Psoas muscle (tissue), 8 donors: Measurements from ENCODE around the gene PTPRM. TPM values are rescaled to one million over a fixed set of nuclear protein-coding genes. Genes with fewer than 3 reads are reported as not detected.

Experiments
- ATAC-seq, 4 donors: fragments of 200-7000 bp; cut with Tn5 transposase; one replicate each; pipeline ENCODE4 v1.9.1; 2020; ENCODE audit warnings: moderate library complexity in 3 of 4, mild to moderate bottlenecking in 2 of 4
- DNase-seq, 2 donors: peaks; one replicate each; pipeline ENCODE4 v3.0.0-alpha.2; 2020
- H3K27ac ChIP-seq: fragments of 200-600 bp; one replicate; pipeline ENCODE4 v1.8.0; 2022
- H3K27me3 ChIP-seq, 3 donors: fragments of 200-600 bp in 1 of 3; one replicate each; pipeline versions ENCODE4 v1.6.1 to v1.8.0; 2013 to 2022; ENCODE audit warnings: low read length in 2 of 3, mild to moderate bottlenecking in 2 of 3, moderate library complexity in 1 of 3; ENCODE audit not compliant: insufficient read depth in 3 of 3
- H3K36me3 ChIP-seq, 2 donors: fragments of 200-600 bp in 1 of 2; one replicate each; pipeline versions ENCODE4 v1.6.1 to v1.8.0; 2013 to 2022; ENCODE audit warnings: low read depth in 1 of 2, mild to moderate bottlenecking in 1 of 2, moderate library complexity in 1 of 2; ENCODE audit not compliant: insufficient read depth in 1 of 2
- H3K4me1 ChIP-seq: fragments of 200-600 bp; one replicate; pipeline ENCODE4 v1.8.0; 2022
- H3K4me3 ChIP-seq: fragments of 200-600 bp; one replicate; pipeline ENCODE4 v1.8.0; 2022; ENCODE audit warnings: mild to moderate bottlenecking
- H3K9me3 ChIP-seq: fragments of 200-600 bp; one replicate; pipeline ENCODE4 v1.8.0; 2022
- CTCF ChIP-seq: fragments of 200-600 bp; IDR thresholded peaks from one replicate; pipeline ENCODE4 v1.8.0; 2022; ENCODE audit warnings: antibody characterized with exemption
- WGBS, 3 donors: extraction: QIAGEN DNeasy Blood & Tissue Kit; methylation state at CpG; one replicate each; pipeline versions ENCODE4 v1.1.6 to v1.1.7; 2013; 5-methylcytosine and 5-hydroxymethylcytosine counted together
- intact Hi-C, 2 donors: fragments of 100-400 bp; cut with DNase I; formaldehyde crosslinking; loops; one replicate each; pipeline versions ENCODE4 v1.11.0 to v1.14.2; 2022
- polyA plus RNA-seq, 3 donors: library from polyadenylated mRNA; stranded (reverse); fragments of 200-250 nt; gene quantifications; one replicate each; pipeline ENCODE4 v1.2.3, GENCODE V29; 2013
- total RNA-seq, 4 donors: library from RNA; stranded (reverse); fragmentation: NEBNext Ultra II Directional in 2 of 4; extraction: Animal tissue kit (Norgen Biotek cat#: 25700) in 2 of 4; gene quantifications; one replicate each; pipeline versions ENCODE4 v1.2.1 to v1.2.4, GENCODE V29; 2021 to 2023
- donor health status: healthy with polysubstance abuse.
- donor health status: DM: no; HTN: no; CAD: no; lungs with moderate emphysema.
- donor health status: Bipolar disorder and iron deficiency.
- donor health status: healthy.
- donor health status: DM: yes; HTN: yes; CAD: no.
- donor health status: DM: no; HTN: no; CAD: no.
- donor health status: DM: no; HTN: no; CAD: no.
- donor health status: DM: yes; HTN: yes; CAD: no.

PTPRM gene
- total and polyA plus RNA-seq, 7 donors, result 27.4 to 78.9 (median 39.0) TPM

- no peak overlapping the region for H3K27ac ChIP-seq
- ATAC-seq (no peak), DNase-seq (no peak)
- H3K36me3 ChIP-seq, result no peaks in the 10 kb centered on the region
- intact Hi-C loops, result no loop called here
- H3K4me3 ChIP-seq, result no peak overlapping the region
- TF ChIP-seq CTCF, result no peak
- H3K4me1 ChIP-seq, result no peaks in the 10 kb centered on the region
- H3K27me3 ChIP-seq, result peaks cover 0 to 2% (median 0%) of the 10 kb centered on the region in 3 donors
- 69 to 84% (median 74%) methylated on average over 13 of the region's 13 CpGs for WGBS, 3 donors
- no peaks in the 10 kb centered on the region for H3K9me3 ChIP-seq
Observed at GRCh38 chr18:8426401-8426800, 859.3 kb downstream of the PTPRM start.

- Histone ChIP-seq H3K9me3 (no peaks in the 10 kb centered on the region), H3K4me1 (no peaks in the 10 kb centered on the region), H3K27me3 (peaks cover 0 to 2% (median 0%) of the 10 kb centered on the region in 3 donors), H3K4me3 (no peak overlapping the region), H3K27ac (no peak overlapping the region), H3K36me3 (no peaks in the 10 kb centered on the region)
- no peak for TF ChIP-seq CTCF
- intact Hi-C loops, result no loop called here
- DNase-seq (no peak), ATAC-seq (no peak)
- 96 to 100% (median 96%) methylated on average over 1 of the region's 1 CpG for WGBS, 3 donors
Observed at GRCh38 chr18:8427339-8427738, 860.2 kb downstream of the PTPRM start.

GRCh38 chr18:8428951-8429350 lies 861.8 kb downstream of the PTPRM start:
- Histone ChIP-seq H3K4me1 (no peaks in the 10 kb centered on the region), H3K4me3 (no peak overlapping the region), H3K9me3 (no peaks in the 10 kb centered on the region), H3K36me3 (no peaks in the 10 kb centered on the region), H3K27ac (no peak overlapping the region), H3K27me3 (peaks cover 0 to 2% (median 0%) of the 10 kb centered on the region in 3 donors)
- ATAC-seq (no peak), DNase-seq (no peak)
- 83 to 89% (median 86%) methylated on average over 6 of the region's 6 CpGs for WGBS, 3 donors
- no peak for TF ChIP-seq CTCF
- intact Hi-C loops, result no loop called here

GRCh38 chr18:8431036-8431435 lies 863.9 kb downstream of the PTPRM start:
- no peak for DNase-seq
- no peaks in the 10 kb centered on the region for H3K9me3 ChIP-seq
- no peak for TF ChIP-seq CTCF
- no peaks in the 10 kb centered on the region for H3K4me1 ChIP-seq
- no peak overlapping the region for H3K27ac ChIP-seq
- H3K4me3 ChIP-seq, result no peak overlapping the region
- H3K36me3 ChIP-seq, result no peaks in the 10 kb centered on the region
- 77 to 81% (median 77%) methylated on average over 4 of the region's 4 CpGs for WGBS, 3 donors
- peaks cover 0 to 5% (median 4%) of the 10 kb centered on the region in 3 donors for H3K27me3 ChIP-seq
- intact Hi-C loops, result no loop called here
- no peak for ATAC-seq

GRCh38 chr18:8433323-8433722 lies 866.2 kb downstream of the PTPRM start:
- Histone ChIP-seq H3K27me3 (peaks cover 0 to 8% (median 6%) of the 10 kb centered on the region in 3 donors), H3K36me3 (no peaks in the 10 kb centered on the region), H3K9me3 (no peaks in the 10 kb centered on the region), H3K27ac (no peak overlapping the region), H3K4me1 (no peaks in the 10 kb centered on the region), H3K4me3 (no peak overlapping the region)
- DNase-seq (no peak), ATAC-seq (no peak)
- 85 to 89% (median 87%) methylated on average over 15 of the region's 15 CpGs for WGBS, 3 donors
- no peak for TF ChIP-seq CTCF
- intact Hi-C loops, result no loop called here
